Measurements from ENCODE around the gene LRRC4. TPM values are rescaled to one million over a fixed set of nuclear protein-coding genes. Genes with fewer than 3 reads are reported as not detected.

LRRC4 gene
- total and polyA plus RNA-seq, 2 donors (not counting 3 experiments of a cell fraction or from before 2014, with no cell fraction given): 3.8 to 4.2 TPM

GRCh38 chr7:127980901-127981300, 50.3 kb downstream of the LRRC4 start:
- BruUV-seq (replicated peaks): no TSS peak
- Histone ChIP-seq H3K27ac (ENCODE audit: insufficient read depth, low read depth, low read length) (no peak overlapping the region), H3K4me2 (ENCODE audit: insufficient read depth, low read length) (no peak overlapping the region), H3K9me1 (replicated peaks; ENCODE audit: control insufficient read depth, extremely low read depth, insufficient read depth, low read length) (no peaks in the 10 kb centered on the region), H3K9me3 (replicated peaks; ENCODE audit: control insufficient read depth, insufficient read depth, low read length) (no peaks in the 10 kb centered on the region), H3K9ac (replicated peaks; ENCODE audit: extremely low read depth, insufficient read depth, low read length) (no peak overlapping the region), H3K4me1 (ENCODE audit: control insufficient read depth, extremely low read depth, insufficient read depth, low read length) (no peaks in the 10 kb centered on the region), H3K4me3 (replicated peaks in 1 of 3; ENCODE audit: insufficient read depth in 1 of 3, low read depth in 1 of 3, low read length in 3 of 3) (no peak overlapping the region), H4K20me1 (replicated peaks; ENCODE audit: control insufficient read depth, extremely low read depth, insufficient read depth, low read length) (peaks cover 4% of the 10 kb centered on the region), H3K36me3 (ENCODE audit: control insufficient read depth in 2 of 2, extremely low read depth in 1 of 2, insufficient read depth in 2 of 2, low read length in 2 of 2) (no peaks in the 10 kb centered on the region), H2AFZ (ENCODE audit: low read depth, low read length) (no peak overlapping the region), H3K27me3 (ENCODE audit: control insufficient read depth in 2 of 2, insufficient read depth in 2 of 2, low read length in 2 of 2) (no peaks in the 10 kb centered on the region), H3K79me2 (ENCODE audit: control insufficient read depth, insufficient read depth, low read length) (no peaks in the 10 kb centered on the region)
- CTCF ChIA-PET: interaction anchor here (0.8 to 2.0 kb wide), 5 partner anchors 19 to 228 kb away, joined by 3 to 6 read pairs (median 5); no protein-coding TSS in a partner anchor
- dilution Hi-C loops (cut with MboI; ENCODE audit: extremely low pct_ligation_motif_present, low sequenced_read_pairs): no loop called here
- POLR2A ChIA-PET: no interaction called here
- no peak for TF ChIP-seq GATA2 (IDR thresholded peaks at IDR 0.05; ENCODE audit: insufficient read depth, insufficient read length, low read depth, low read length)
- TF ChIP-seq MAX (IDR thresholded peaks at IDR 0.05; ENCODE audit: insufficient read depth, insufficient read length): no peak
- TF ChIP-seq CTCF (IDR thresholded peaks at IDR 0.05; ENCODE audit: extremely low read depth in 1 of 2, insufficient read depth in 1 of 2, low read depth in 1 of 2, low read length in 2 of 2): no peak
- TF ChIP-seq MYC (IDR thresholded peaks at IDR 0.05; ENCODE audit: low read depth, low read length): no peak
- TF ChIP-seq POLR2A (IDR thresholded peaks at IDR 0.05; ENCODE audit: low read depth, low read length): no peak
- no peak for TF ChIP-seq EZH2 (IDR thresholded peaks at IDR 0.05; ENCODE audit: borderline replicate concordance, low read depth, low read length, severe bottlenecking)
- no peak for TF ChIP-seq POLR2AphosphoS5 (IDR thresholded peaks at IDR 0.05; ENCODE audit: insufficient read depth, low read depth, low read length)
- no peak for TF ChIP-seq FOS (IDR thresholded peaks at IDR 0.05; ENCODE audit: borderline replicate concordance, insufficient read depth, low read length)
- FAIRE-seq: no peak
- intact Hi-C loops (cut with micrococcal nuclease): no loop called here
- no peak for DNase-seq (ENCODE audit: low read depth, low spot score)
